Ovary (tissue), 3 donors: ENCODE measurements around the gene SERP1.

Source experiments
- CTCF ChIP-seq, 3 donors: fragments of 450-650 bp in 2 of 3; fragments of 200-600 bp in 1 of 3; IDR thresholded peaks; one replicate each; pipeline versions ENCODE4 v1.5.1 to v1.8.0; 2016 to 2022; ENCODE audit warnings: antibody characterized with exemption in 3 of 3, mild to moderate bottlenecking in 1 of 3
- POLR2A ChIP-seq: fragments of 450-650 bp; IDR thresholded peaks from one replicate; pipeline ENCODE4 v1.6.1; 2017; ENCODE audit warnings: antibody characterized with exemption, mild to moderate bottlenecking, moderate library complexity
- donor health status: DM: no; HTN: no; CAD: no.

GRCh38 chr3:150564243-150564642, 17.9 kb upstream of the SERP1 start:
- TF ChIP-seq CTCF (IDR thresholded peaks at IDR 0.05), result no peak
- TF ChIP-seq POLR2A, result no peak
